A549 (cell line): ENCODE measurements around the gene ADGRG2. TPM values are rescaled to one million over a fixed set of nuclear protein-coding genes. Genes with fewer than 3 reads are reported as not detected.
A peak's percentile ranks its signal among the peaks of the same experiment; 100 is the strongest.

ENCODE experiments used
- ATAC-seq, 2 experiments: fragments of 200-7000 bp in 1 of 2; fragments of >200 bp in 1 of 2; cut with Nextera tagmentation in 1 of 2; cut with Tn5 transposase in 1 of 2; 3 replicates each; pipeline versions ENCODE4 v1.8.0 to v1.9.1; 2018 to 2020; ENCODE audit warnings: mild to moderate bottlenecking in 1 of 2, moderate library complexity in 1 of 2
- CTCF ChIA-PET: fragments of 300-600 bp; sonication (Branson Sonifier 250); formaldehyde crosslinking; extraction: SDS; loops from one replicate; lab custom pipeline; 2021; ENCODE audit warnings: antibody characterized with exemption, inconsistent platforms; lab: Yijun Ruan, JAX
- POLR2A ChIA-PET: fragments of 350-600 bp; formaldehyde crosslinking; extraction: SDS; loops from one replicate; lab custom pipeline; 2021; ENCODE audit warnings: antibody characterized with exemption, inconsistent platforms; lab: Yijun Ruan, JAX
- DNase-seq, 2 experiments: peaks; one replicate each; pipeline versions ENCODE4 v3.0.0 to v3.0.0-alpha.2; 2011 to 2016; ENCODE audit warnings: low read depth in 1 of 2, low spot score in 1 of 2
- FAIRE-seq: peaks from 2 replicates; lab custom pipeline; 2011; peaks lifted over from hg19 to GRCh38; lab: Jason Lieb, UNC
- H3K27ac ChIP-seq, 2 experiments: fragments of >200 bp; sonication (Bioruptor Twin); formaldehyde crosslinking; 3 replicates each; pipeline ENCODE4 v1.5.1; 2016 to 2017
- H3K4me1 ChIP-seq: fragments of >200 bp; sonication (Bioruptor Twin); formaldehyde crosslinking; 3 replicates; pipeline ENCODE4 v1.6.1; 2016
- H3K4me2 ChIP-seq: fragments of >200 bp; sonication (Bioruptor Twin); formaldehyde crosslinking; 3 replicates; pipeline ENCODE4 v1.6.1; 2016
- H3K4me3 ChIP-seq: fragments of >200 bp; sonication (Bioruptor Twin); formaldehyde crosslinking; 3 replicates; pipeline ENCODE4 v1.5.1; 2016
- H3K9me3 ChIP-seq: fragments of >200 bp; sonication (Bioruptor Twin); formaldehyde crosslinking; 3 replicates; pipeline ENCODE4 v1.6.1; 2016
- BHLHE40 ChIP-seq: IDR thresholded peaks from 2 replicates; pipeline ENCODE4 v1.6.1; 2012; ENCODE audit warnings: low read depth, low read length, inconsistent platforms
- CBX8 ChIP-seq: fragments of 200-600 bp; sonication (generic); IDR thresholded peaks from 2 replicates; pipeline ENCODE4 v1.6.1; 2016
- FOSB ChIP-seq: fragments of 250-450 bp; sonication (Bioruptor Pico); IDR thresholded peaks from 2 replicates; pipeline ENCODE4 v1.5.0; 2020; ENCODE audit warnings: mild to moderate bottlenecking, moderate library complexity
- FOSL2 ChIP-seq, 2 experiments: fragments of 450-650 bp in 1 of 2; fragments of >200 bp in 1 of 2; sonication (Bioruptor Twin) in 1 of 2; formaldehyde crosslinking; IDR thresholded peaks; 2 replicates each; pipeline versions ENCODE4 v1.5.0 to v1.6.1; 2016 to 2020; ENCODE audit warnings: mild to moderate bottlenecking in 1 of 2, moderate library complexity in 1 of 2
- FOXS1 ChIP-seq: fragments of 250-450 bp; sonication (Bioruptor Pico); IDR thresholded peaks from 2 replicates; pipeline ENCODE4 v1.5.0; 2020; ENCODE audit warnings: mild to moderate bottlenecking, moderate library complexity
- GATA3 ChIP-seq: IDR thresholded peaks from 2 replicates; pipeline ENCODE4 v1.6.1; 2012; ENCODE audit warnings: borderline replicate concordance
- HOXB13 ChIP-seq: fragments of 250-450 bp; sonication (Bioruptor Pico); IDR thresholded peaks from 2 replicates; pipeline ENCODE4 v1.5.0; 2020; ENCODE audit warnings: low read depth, mild to moderate bottlenecking, moderate library complexity
- JUNB ChIP-seq: fragments of >200 bp; sonication (Bioruptor Twin); formaldehyde crosslinking; IDR thresholded peaks from 2 replicates; pipeline ENCODE4 v1.6.1; 2016
- KDM5A ChIP-seq: fragments of 200-600 bp; sonication (generic); IDR thresholded peaks from 2 replicates; pipeline ENCODE4 v1.6.1; 2016; ENCODE audit warnings: antibody characterized with exemption, mild to moderate bottlenecking
- MAFK ChIP-seq: fragments of 450-650 bp; IDR thresholded peaks from 2 replicates; pipeline ENCODE4 v1.6.1; 2014; ENCODE audit not compliant: partially characterized antibody
- PHF8 ChIP-seq: fragments of 200-600 bp; sonication (generic); IDR thresholded peaks from 2 replicates; pipeline ENCODE4 v1.6.1; 2016; ENCODE audit warnings: low read depth, mild to moderate bottlenecking, antibody characterized with exemption, moderate library complexity, borderline replicate concordance
- POLR2AphosphoS2 ChIP-seq: conservative IDR thresholded peaks from 2 replicates; pipeline ENCODE4 v1.6.1; 2012; ENCODE audit warnings: low read length, improper control_type of control experiment, inconsistent platforms
- RARB ChIP-seq: fragments of 250-450 bp; sonication (Bioruptor Pico); IDR thresholded peaks from 2 replicates; pipeline ENCODE4 v1.8.0; 2021; ENCODE audit warnings: mild to moderate bottlenecking, moderate library complexity
- RNF2 ChIP-seq: fragments of 200-600 bp; sonication (generic); IDR thresholded peaks from 2 replicates; pipeline ENCODE4 v1.6.1; 2016; ENCODE audit warnings: low read depth, mild to moderate bottlenecking, antibody characterized with exemption, moderate library complexity, borderline replicate concordance
- SMC3 ChIP-seq: fragments of >200 bp; sonication (Bioruptor Twin); formaldehyde crosslinking; IDR thresholded peaks from 3 replicates; pipeline ENCODE4 v1.6.1; 2018; ENCODE audit warnings: inconsistent platforms
- TFCP2L1 ChIP-seq: fragments of 250-450 bp; sonication (Bioruptor Pico); IDR thresholded peaks from 2 replicates; pipeline ENCODE4 v1.5.0; 2021; ENCODE audit warnings: mild to moderate bottlenecking
- ZC3H11A ChIP-seq: fragments of 450-650 bp; IDR thresholded peaks from 2 replicates; pipeline ENCODE4 v1.6.1; 2014; ENCODE audit warnings: antibody characterized with exemption, mild to moderate bottlenecking
- ZNF302 ChIP-seq: fragments of 250-450 bp; sonication (Bioruptor Pico); IDR thresholded peaks from 2 replicates; pipeline ENCODE4 v1.9.0; 2021; ENCODE audit warnings: inconsistent platforms, mild to moderate bottlenecking, moderate library complexity
- ZSCAN20 ChIP-seq: fragments of 250-450 bp; sonication (Bioruptor Pico); IDR thresholded peaks from 2 replicates; pipeline ENCODE4 v1.8.0; 2022; ENCODE audit warnings: mild to moderate bottlenecking, moderate library complexity
- WGBS: methylation state at CpG from one replicate; pipeline ENCODE4 v1.1.6; 2017; ENCODE audit errors: missing lambda C conversion rate; 5-methylcytosine and 5-hydroxymethylcytosine counted together
- polyA plus RNA-seq, 4 experiments: library from polyadenylated mRNA; depleted of rRNA in 3 of 4; stranded (reverse); fragments of >200 nt; fragmentation: RNase III in 1 of 4; extraction: RNeasy Plus Mini Kit Qiagen cat#74134 plus additional on column Dnase treatment in 1 of 4; gene quantifications; 2 replicates in 3 of 4; 3 replicates in 1 of 4; pipeline ENCODE4 v1.2.3, GENCODE V29; 2011 to 2017
- TF ChIP-seq, protein P1 (sequence below): fragments of 200-600 bp; sonication (generic); IDR thresholded peaks from 2 replicates; pipeline ENCODE4 v1.6.1; 2016; ENCODE audit warnings: antibody characterized with exemption, mild to moderate bottlenecking, moderate library complexity
- TF ChIP-seq, protein P2 (sequence below): fragments of 150-350 bp; IDR thresholded peaks from 2 replicates; pipeline ENCODE4 v1.6.1; 2014; ENCODE audit warnings: low read depth, mild to moderate bottlenecking, low read length
- TF ChIP-seq, protein P3 (sequence below): IDR thresholded peaks from 2 replicates; pipeline ENCODE4 v1.6.1; 2012
- TF ChIP-seq, protein P4 (sequence below): fragments of >200 bp; sonication (Bioruptor Twin); formaldehyde crosslinking; IDR thresholded peaks from 2 replicates; pipeline ENCODE4 v1.6.1; 2016

Gene ADGRG2
- polyA plus RNA-seq, 2 of the 4 experiments (the other 2 are of a cell fraction): 5.2 to 10.3 TPM

DNA sequence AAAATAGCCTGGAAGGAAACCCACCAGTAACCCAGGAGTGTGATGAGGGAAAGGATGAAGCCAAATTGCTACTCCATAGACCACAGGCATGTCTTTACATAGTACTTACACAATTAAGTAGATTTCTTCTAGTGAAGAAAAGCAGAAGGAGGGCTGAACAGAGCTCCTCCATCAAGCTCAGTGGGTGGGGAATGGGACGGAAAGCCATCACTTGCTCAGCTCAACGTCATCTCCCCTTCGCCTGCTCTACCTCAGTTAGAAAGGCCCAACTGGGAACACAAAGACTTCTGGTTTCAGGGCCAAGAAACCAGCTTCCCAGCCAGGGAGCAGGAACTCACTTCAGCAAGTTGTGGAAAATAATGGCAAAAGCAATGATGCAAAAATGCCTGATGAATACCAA, 36.6 kb downstream of the ADGRG2 start:
- Histone ChIP-seq H3K9me3 (peaks cover 16% of the 10 kb centered on the region), H3K4me1 (no peaks in the 10 kb centered on the region), H3K27ac (no peak overlapping the region), H3K4me3 (no peak overlapping the region), H3K4me2 (no peak overlapping the region)
- 100% methylated on average over 3 of the region's 3 CpGs for WGBS
- no peak for ATAC-seq
- ChIA-PET POLR2A (no interaction called here), CTCF (interaction anchor here (0.7 kb wide), 1 partner anchor 63 kb away, joined by 3 read pairs; no protein-coding TSS in a partner anchor)
- DNase-seq: no peak
- TF ChIP-seq, protein P1, sequence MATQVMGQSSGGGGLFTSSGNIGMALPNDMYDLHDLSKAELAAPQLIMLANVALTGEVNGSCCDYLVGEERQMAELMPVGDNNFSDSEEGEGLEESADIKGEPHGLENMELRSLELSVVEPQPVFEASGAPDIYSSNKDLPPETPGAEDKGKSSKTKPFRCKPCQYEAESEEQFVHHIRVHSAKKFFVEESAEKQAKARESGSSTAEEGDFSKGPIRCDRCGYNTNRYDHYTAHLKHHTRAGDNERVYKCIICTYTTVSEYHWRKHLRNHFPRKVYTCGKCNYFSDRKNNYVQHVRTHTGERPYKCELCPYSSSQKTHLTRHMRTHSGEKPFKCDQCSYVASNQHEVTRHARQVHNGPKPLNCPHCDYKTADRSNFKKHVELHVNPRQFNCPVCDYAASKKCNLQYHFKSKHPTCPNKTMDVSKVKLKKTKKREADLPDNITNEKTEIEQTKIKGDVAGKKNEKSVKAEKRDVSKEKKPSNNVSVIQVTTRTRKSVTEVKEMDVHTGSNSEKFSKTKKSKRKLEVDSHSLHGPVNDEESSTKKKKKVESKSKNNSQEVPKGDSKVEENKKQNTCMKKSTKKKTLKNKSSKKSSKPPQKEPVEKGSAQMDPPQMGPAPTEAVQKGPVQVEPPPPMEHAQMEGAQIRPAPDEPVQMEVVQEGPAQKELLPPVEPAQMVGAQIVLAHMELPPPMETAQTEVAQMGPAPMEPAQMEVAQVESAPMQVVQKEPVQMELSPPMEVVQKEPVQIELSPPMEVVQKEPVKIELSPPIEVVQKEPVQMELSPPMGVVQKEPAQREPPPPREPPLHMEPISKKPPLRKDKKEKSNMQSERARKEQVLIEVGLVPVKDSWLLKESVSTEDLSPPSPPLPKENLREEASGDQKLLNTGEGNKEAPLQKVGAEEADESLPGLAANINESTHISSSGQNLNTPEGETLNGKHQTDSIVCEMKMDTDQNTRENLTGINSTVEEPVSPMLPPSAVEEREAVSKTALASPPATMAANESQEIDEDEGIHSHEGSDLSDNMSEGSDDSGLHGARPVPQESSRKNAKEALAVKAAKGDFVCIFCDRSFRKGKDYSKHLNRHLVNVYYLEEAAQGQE: no peak
- TF ChIP-seq ZC3H11A (no peak), FOSL2 (IDR thresholded peaks at IDR 0.05) (no peak), FOSL2 (CRISPR knock-in tag; IDR thresholded peaks at IDR 0.05) (no peak), RNF2 (no peak), MAFK (no peak), KDM5A (no peak), TFCP2L1 (no peak), PHF8 (no peak), FOXS1 (no peak), ZSCAN20 (no peak), SMC3 (no peak), HOXB13 (CRISPR knock-in tag) (no peak), POLR2AphosphoS2 (no peak)
- TF ChIP-seq, protein P2, sequence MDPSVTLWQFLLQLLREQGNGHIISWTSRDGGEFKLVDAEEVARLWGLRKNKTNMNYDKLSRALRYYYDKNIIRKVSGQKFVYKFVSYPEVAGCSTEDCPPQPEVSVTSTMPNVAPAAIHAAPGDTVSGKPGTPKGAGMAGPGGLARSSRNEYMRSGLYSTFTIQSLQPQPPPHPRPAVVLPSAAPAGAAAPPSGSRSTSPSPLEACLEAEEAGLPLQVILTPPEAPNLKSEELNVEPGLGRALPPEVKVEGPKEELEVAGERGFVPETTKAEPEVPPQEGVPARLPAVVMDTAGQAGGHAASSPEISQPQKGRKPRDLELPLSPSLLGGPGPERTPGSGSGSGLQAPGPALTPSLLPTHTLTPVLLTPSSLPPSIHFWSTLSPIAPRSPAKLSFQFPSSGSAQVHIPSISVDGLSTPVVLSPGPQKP: no peak
- no peak for FAIRE-seq

DNA sequence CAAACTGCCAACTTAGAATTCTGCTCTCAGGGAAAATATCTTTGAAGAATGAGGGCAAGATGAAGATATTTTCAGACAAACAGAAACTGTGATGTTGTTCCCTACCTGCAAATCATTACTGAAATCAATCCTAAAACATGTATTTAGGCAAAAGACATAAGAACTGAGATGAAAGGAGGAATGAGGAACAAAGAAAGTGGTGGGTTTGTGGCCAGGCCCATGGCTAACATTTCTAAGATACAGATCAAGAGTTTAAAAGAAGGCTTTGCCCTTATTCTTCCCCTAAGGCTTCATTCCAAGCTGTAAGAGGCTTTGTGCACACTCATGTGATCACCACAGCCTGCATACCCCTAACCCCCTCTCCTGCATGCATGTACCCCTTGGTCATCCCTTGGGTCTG, 46.5 kb downstream of the ADGRG2 start:
- Histone ChIP-seq H3K27ac (no peak overlapping the region), H3K4me2 (no peak overlapping the region), H3K4me3 (no peak overlapping the region), H3K9me3 (no peaks in the 10 kb centered on the region), H3K4me1 (peaks cover 15% of the 10 kb centered on the region)
- CTCF ChIA-PET: no interaction called here
- TF ChIP-seq RARB (CRISPR knock-in tag) (no peak), CBX8 (no peak), FOSB (no peak), PHF8 (no peak), ZNF302 (CRISPR knock-in tag) (no peak), POLR2AphosphoS2 (no peak), MAFK (no peak)
- no peak for DNase-seq
- no peak for ATAC-seq
- no peak for FAIRE-seq
- POLR2A ChIA-PET: no interaction called here

DNA sequence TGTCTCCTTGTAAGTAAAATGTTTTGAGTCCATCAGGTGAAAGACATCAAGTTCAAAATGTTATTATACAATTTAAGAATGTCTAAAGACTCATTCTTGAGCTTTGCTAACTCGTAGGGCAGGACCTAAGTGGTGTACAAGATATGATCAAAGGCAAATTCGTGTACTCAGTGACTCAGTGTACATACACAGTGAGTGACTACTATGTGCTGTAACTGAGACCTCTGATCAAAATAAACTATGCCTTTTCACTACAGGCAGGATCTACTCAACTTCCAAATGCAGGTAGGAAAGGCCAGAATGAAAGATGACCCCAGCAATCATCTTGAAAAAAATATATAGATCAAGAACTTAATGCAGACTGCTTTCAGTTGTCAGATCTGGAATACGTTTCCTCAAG, 49.9 kb downstream of the ADGRG2 start:
- TF ChIP-seq, protein P3, sequence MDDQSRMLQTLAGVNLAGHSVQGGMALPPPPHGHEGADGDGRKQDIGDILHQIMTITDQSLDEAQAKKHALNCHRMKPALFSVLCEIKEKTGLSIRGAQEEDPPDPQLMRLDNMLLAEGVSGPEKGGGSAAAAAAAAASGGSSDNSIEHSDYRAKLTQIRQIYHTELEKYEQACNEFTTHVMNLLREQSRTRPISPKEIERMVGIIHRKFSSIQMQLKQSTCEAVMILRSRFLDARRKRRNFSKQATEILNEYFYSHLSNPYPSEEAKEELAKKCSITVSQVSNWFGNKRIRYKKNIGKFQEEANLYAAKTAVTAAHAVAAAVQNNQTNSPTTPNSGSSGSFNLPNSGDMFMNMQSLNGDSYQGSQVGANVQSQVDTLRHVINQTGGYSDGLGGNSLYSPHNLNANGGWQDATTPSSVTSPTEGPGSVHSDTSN: no peak
- TF ChIP-seq GATA3: peak; percentile 70
- TF ChIP-seq, protein P4, sequence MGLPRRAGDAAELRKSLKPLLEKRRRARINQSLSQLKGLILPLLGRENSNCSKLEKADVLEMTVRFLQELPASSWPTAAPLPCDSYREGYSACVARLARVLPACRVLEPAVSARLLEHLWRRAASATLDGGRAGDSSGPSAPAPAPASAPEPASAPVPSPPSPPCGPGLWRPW: no peak
- TF ChIP-seq BHLHE40: no peak
- TF ChIP-seq JUNB: peak; percentile 46; the same call in 1 of the 2 replicates
- peak; percentile 14; the same call in 1 of the 2 replicates for TF ChIP-seq FOSL2 (IDR thresholded peaks at IDR 0.05)
- TF ChIP-seq FOSL2 (CRISPR knock-in tag; IDR thresholded peaks at IDR 0.05): peak; percentile 61; the same call in 1 of the 2 replicates
- TF ChIP-seq FOXS1: no peak
- TF ChIP-seq, all 56 proteins: peak for 3
- ATAC-seq (peak in 1 of 2 experiments; percentile 78; a peak in 3 of 6 replicates), DNase-seq (peak; percentile 15 to 40), FAIRE-seq (peak; percentile 68)
- Histone ChIP-seq H3K9me3 (no peaks in the 10 kb centered on the region), H3K4me1 (peaks cover 15% of the 10 kb centered on the region), H3K27ac (no peak overlapping the region), H3K4me2 (peak overlapping the region; percentile 42; the same call in 2 of the 3 replicates), H3K4me3 (no peak overlapping the region)
- POLR2A ChIA-PET: no interaction called here
- CTCF ChIA-PET: interaction anchor here (0.9 to 1.3 kb wide), 3 partner anchors 16 to 262 kb away, joined by 3 read pairs; no protein-coding TSS in a partner anchor
- 29% methylated on average over 3 of the region's 3 CpGs for WGBS
